ENCODE results near the gene ACTN3. TPM values are rescaled to one million over a fixed set of nuclear protein-coding genes. Genes with fewer than 3 reads are reported as not detected.

The ACTN3 gene
- total RNA-seq, 1 experiment from 2014 or later, result 18.5 TPM

- Mint-ChIP-seq H3K9me3 (no peaks in the 10 kb centered on the region), H3K27ac (no peak overlapping the region), H3K4me1 (peaks cover 38% of the 10 kb centered on the region), H3K36me3 (no peaks in the 10 kb centered on the region; the same call in 1 of the 2 replicates), H3K27me3 (ENCODE audit: low read depth) (no peaks in the 10 kb centered on the region), H3K4me3 (peak overlapping the region; percentile 85)
- ChIA-PET POLR2A (no interaction called here), CTCF (interaction anchor here (0.9 to 1.0 kb wide), 3 partner anchors 81 to 474 kb away, joined by 3 to 4 read pairs (median 4); partner anchors contain the start of genes PELI3 and RBM4B)
- TF ChIP-seq USF1 (CRISPR knock-in tag; IDR thresholded peaks at IDR 0.05) (no peak), GRHL2 (CRISPR knock-in tag; IDR thresholded peaks at IDR 0.05; ENCODE audit: insufficient replicate concordance, severe bottlenecking) (no peak), ZNF138 (CRISPR knock-in tag; conservative IDR thresholded peaks at IDR 0.05) (no peak), ZSCAN18 (CRISPR knock-in tag; IDR thresholded peaks at IDR 0.05) (no peak), MAX (CRISPR knock-in tag; IDR thresholded peaks at IDR 0.05) (no peak), ZNF317 (CRISPR knock-in tag; IDR thresholded peaks at IDR 0.05; ENCODE audit: borderline replicate concordance, low read depth) (no peak), ATF2 (CRISPR knock-in tag; IDR thresholded peaks at IDR 0.05; ENCODE audit: borderline replicate concordance, low read depth) (no peak), CBFB (CRISPR knock-in tag; IDR thresholded peaks at IDR 0.05; ENCODE audit: low read depth) (no peak), NR1H2 (CRISPR knock-in tag; IDR thresholded peaks at IDR 0.05) (no peak), NR3C1 (CRISPR knock-in tag; conservative IDR thresholded peaks at IDR 0.05; ENCODE audit: low read depth) (no peak), ELF4 (CRISPR knock-in tag; IDR thresholded peaks at IDR 0.05; ENCODE audit: low read depth) (no peak)
- DNase-seq (ENCODE audit: low spot score) (no peak), ATAC-seq (no peak)
These were observed 1.3 kb downstream of the ACTN3 start for GRCh38 chr11:66548041-66548440.

- peak overlapping the region; percentile 20 for H3K4me3 Mint-ChIP-seq
- CTCF ChIA-PET, result interaction anchor here (0.7 to 1.0 kb wide), 3 partner anchors 43 to 473 kb away, joined by 3 to 4 read pairs (median 3); partner anchors contain the start of gene CCDC87
- TF ChIP-seq TEAD4 (CRISPR knock-in tag; IDR thresholded peaks at IDR 0.05) (no peak), ELF4 (CRISPR knock-in tag; IDR thresholded peaks at IDR 0.05; ENCODE audit: low read depth) (no peak)
- H3K4me1 Mint-ChIP-seq, result peaks cover 34% of the 10 kb centered on the region
- no peak for DNase-seq (ENCODE audit: low spot score)
- H3K27ac Mint-ChIP-seq, result peak overlapping the region; percentile 49
- no peaks in the 10 kb centered on the region; the same call in 1 of the 2 replicates for H3K36me3 Mint-ChIP-seq
- no peaks in the 10 kb centered on the region for H3K9me3 Mint-ChIP-seq
- POLR2A ChIA-PET, result interaction anchor here (0.9 kb wide), 1 partner anchor 129 kb away, joined by 3 read pairs; the partner anchor contains the start of gene RBM4B
- ATAC-seq, result no peak
- no peaks in the 10 kb centered on the region for H3K27me3 Mint-ChIP-seq (ENCODE audit: low read depth)
These were observed 2.3 kb downstream of the ACTN3 start for GRCh38 chr11:66548774-66549630.

- CTCF ChIA-PET, result interaction anchor here (0.7 to 1.0 kb wide), 2 partner anchors 43 to 303 kb away, joined by 3 read pairs; partner anchors contain the start of gene CCDC87
- POLR2A ChIA-PET, result no interaction called here
- ATAC-seq, result no peak
These were observed 3.0 kb downstream of the ACTN3 start for GRCh38 chr11:66549696-66550095.

More at GRCh38 chr11:66549696-66550095, 3.0 kb downstream of the ACTN3 start:
- Mint-ChIP-seq H3K36me3 (no peaks in the 10 kb centered on the region; the same call in 1 of the 2 replicates), H3K4me1 (peaks cover 29% of the 10 kb centered on the region), H3K9me3 (no peaks in the 10 kb centered on the region), H3K4me3 (no peak overlapping the region), H3K27me3 (ENCODE audit: low read depth) (no peaks in the 10 kb centered on the region), H3K27ac (no peak overlapping the region)
- TF ChIP-seq ZNF416 (CRISPR knock-in tag; IDR thresholded peaks at IDR 0.05), result no peak
- TF ChIP-seq TEAD4 (CRISPR knock-in tag; IDR thresholded peaks at IDR 0.05), result no peak
- TF ChIP-seq ZNF423 (CRISPR knock-in tag; IDR thresholded peaks at IDR 0.05), result no peak
- TF ChIP-seq GRHL2 (CRISPR knock-in tag; IDR thresholded peaks at IDR 0.05; ENCODE audit: insufficient replicate concordance, severe bottlenecking), result no peak
- TF ChIP-seq NR3C1 (CRISPR knock-in tag; conservative IDR thresholded peaks at IDR 0.05; ENCODE audit: low read depth), result no peak
- TF ChIP-seq ZNF532 (CRISPR knock-in tag; IDR thresholded peaks at IDR 0.05; ENCODE audit: borderline replicate concordance), result no peak
- TF ChIP-seq ATF6 (CRISPR knock-in tag; IDR thresholded peaks at IDR 0.05), result no peak
- DNase-seq (ENCODE audit: low spot score), result no peak
